HL-60/S4 (cell line): ENCODE data around the gene VOPP1.
"Not testable (repeated sequence)": the region's sequence is repeated elsewhere in the genome, so short reads cannot be mapped to it uniquely, and the experiment has no call there.

Source experiments
- in situ Hi-C: fragments of 300-500 bp; cut with MboI; formaldehyde crosslinking; loops from 2 replicates; pipeline ENCODE4 v1.14.3; 2022; ENCODE audit warnings: low sequenced_read_pairs

The VOPP1 gene, protein sequence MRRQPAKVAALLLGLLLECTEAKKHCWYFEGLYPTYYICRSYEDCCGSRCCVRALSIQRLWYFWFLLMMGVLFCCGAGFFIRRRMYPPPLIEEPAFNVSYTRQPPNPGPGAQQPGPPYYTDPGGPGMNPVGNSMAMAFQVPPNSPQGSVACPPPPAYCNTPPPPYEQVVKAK

DNA sequence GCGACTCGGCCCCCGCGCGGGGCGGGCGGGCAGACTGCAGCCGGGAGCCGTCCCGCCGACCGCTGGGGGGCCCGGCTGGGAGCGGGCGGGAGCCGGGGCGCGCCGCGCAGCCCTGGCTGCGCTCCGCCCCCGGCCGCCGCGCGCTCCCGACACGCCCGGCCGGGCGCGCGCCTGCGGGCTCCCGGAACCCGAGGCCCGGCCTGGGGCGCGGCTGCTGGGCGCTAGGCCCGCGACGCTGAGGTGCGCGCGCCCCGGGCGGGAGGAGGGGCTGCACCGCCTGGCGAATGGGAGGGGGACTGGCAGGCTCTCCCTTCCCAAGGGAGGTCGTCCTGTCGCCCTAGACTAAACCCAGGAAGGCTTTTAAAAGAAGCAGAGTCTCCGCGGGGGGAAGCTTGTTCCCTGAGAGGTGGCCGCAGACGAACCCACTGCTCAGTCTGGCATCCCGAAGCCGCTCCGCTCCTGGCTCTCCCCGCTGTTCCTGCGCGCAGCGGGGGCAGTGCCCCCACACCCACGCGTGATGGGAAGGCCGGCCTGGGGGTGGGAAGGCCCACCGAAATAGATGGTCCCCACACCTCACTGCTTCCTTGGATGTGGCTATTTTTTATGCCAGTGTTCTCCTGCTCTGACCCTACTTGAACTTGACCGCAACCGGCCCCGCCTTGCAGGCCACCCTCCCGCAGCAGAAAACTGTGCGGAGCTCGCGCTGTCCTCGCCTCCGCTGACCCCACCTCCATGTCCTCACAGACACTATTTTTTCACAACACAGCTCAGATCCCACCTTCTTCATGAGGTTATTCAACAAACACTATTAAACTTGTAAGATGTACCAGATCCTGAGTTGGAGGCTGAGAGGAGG, at the start of gene VOPP1:
Gene VOPP1 (minus strand): TSS at position 125 of the 856 bp plus-strand sequence. CDS start 178 bp downstream, outside the sequence.
- in situ Hi-C loops: no loop called here

DNA sequence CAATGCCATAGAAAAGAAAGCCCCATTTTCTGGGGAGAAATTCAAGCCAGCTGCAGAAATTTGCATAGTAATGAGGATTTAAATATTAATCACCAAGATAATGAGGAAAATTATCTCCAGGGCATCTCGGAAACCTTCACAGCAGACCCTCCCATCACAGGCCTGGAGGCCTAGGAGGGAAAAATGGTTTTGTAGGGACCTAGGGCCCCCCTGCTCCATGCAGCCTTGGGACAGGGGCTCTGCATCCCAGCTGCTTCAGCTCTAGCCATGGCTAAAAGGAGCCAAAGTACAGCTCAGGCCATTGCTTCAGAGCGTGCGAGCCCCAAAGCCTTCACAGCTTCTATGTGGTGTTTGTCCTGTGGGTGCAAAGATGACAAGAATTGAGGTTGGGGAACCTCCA, 46.6 kb upstream of the VOPP1 start:
- in situ Hi-C loops: no loop called here

- in situ Hi-C loops: not testable (repeated sequence)
Observed at GRCh38 chr7:55614365-55615064, 42.2 kb upstream of the VOPP1 start.

DNA sequence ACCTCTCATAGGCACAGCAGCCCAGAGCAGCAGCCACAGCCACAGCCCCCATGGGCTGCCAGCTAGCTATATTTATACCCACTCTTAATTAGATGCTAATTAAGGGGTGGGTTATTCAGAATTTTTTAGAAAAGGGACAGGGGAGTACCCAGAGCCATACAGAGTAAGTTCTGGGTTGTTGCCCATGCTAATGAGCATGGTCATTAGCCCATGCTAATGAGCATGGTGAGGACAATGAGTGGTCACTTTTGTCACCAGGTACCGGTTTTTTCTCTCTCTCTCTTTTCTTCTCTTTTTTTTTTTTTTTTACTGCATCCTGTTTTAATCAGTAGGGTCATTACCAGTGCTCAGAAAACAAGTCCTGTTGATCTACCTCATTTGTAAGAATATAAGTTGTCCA, 37.4 kb upstream of the VOPP1 start:
- in situ Hi-C loops: not testable (repeated sequence)

DNA sequence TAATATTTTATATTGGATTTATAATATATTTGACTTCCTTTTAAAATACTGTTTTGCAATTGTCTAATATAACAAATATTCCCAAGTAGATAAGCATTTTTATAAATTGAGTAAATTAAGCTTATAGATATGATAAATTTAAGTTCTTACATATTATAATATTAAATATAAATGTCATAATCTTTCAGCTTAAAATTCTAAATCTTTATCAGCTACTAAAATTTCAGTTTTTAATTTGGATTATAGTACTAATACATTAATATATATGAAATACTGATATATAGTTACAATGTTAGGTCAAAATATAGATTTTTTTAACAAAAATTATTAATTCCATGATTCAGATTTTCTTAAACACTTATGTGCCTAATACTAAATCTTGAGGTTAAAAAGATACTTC, 33.4 kb upstream of the VOPP1 start:
- in situ Hi-C loops: not testable (repeated sequence)

- in situ Hi-C loops: loop anchor here (25.0 kb wide), 1 partner anchor 311 kb away; no protein-coding TSS in a partner anchor
Observed at GRCh38 chr7:55597944-55598499, 25.7 kb upstream of the VOPP1 start.

GRCh38 chr7:55597214-55597739, 25.0 kb upstream of the VOPP1 start:
- in situ Hi-C loops: loop anchor here (25.0 kb wide), 1 partner anchor 310 kb away; no protein-coding TSS in a partner anchor

- in situ Hi-C loops: loop anchor here (25.0 kb wide), 1 partner anchor 308 kb away; no protein-coding TSS in a partner anchor
Observed at GRCh38 chr7:55595511-55595910, 23.2 kb upstream of the VOPP1 start.

DNA sequence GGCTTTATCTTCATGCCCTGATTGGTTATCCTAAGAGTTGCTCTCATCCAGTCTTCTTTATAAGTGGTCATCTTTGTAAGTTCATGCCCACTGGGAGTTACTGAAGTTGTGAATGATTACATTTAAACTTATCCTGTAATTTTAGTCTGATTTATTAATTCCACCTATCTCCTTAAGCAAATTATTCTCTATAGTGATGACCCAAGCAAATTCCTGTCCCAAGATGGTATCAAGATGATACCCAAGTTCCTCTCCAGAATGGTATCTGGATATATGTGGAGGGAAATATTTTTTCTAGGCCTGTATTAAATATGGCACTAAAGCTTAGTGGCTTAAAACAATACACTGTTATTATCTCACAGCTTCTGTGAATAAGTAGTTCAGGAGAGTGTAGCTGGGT, 22.6 kb upstream of the VOPP1 start:
- in situ Hi-C loops: loop anchor here (25.0 kb wide), 1 partner anchor 308 kb away; no protein-coding TSS in a partner anchor

DNA sequence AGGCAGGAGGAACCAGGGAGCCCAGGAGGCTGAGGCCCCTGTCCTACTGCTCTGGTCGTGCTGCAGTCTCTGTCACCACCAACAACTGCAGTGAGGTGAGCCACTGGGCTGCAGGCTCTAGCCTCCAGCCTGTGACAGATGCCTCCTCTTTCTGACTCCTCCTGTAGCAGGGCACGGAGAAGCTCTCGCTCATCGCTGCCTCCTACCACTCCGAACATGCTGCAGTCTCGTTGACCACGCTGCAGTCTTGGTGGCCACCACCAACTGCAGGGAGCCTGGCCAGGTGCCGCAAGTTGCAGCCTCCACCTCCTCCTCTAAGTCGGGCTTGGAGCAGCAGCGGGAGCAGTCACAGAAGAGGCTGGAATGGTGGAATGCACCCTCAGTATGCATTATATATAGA, 22.1 kb upstream of the VOPP1 start:
- in situ Hi-C loops: loop anchor here (25.0 kb wide), 1 partner anchor 307 kb away; no protein-coding TSS in a partner anchor

DNA sequence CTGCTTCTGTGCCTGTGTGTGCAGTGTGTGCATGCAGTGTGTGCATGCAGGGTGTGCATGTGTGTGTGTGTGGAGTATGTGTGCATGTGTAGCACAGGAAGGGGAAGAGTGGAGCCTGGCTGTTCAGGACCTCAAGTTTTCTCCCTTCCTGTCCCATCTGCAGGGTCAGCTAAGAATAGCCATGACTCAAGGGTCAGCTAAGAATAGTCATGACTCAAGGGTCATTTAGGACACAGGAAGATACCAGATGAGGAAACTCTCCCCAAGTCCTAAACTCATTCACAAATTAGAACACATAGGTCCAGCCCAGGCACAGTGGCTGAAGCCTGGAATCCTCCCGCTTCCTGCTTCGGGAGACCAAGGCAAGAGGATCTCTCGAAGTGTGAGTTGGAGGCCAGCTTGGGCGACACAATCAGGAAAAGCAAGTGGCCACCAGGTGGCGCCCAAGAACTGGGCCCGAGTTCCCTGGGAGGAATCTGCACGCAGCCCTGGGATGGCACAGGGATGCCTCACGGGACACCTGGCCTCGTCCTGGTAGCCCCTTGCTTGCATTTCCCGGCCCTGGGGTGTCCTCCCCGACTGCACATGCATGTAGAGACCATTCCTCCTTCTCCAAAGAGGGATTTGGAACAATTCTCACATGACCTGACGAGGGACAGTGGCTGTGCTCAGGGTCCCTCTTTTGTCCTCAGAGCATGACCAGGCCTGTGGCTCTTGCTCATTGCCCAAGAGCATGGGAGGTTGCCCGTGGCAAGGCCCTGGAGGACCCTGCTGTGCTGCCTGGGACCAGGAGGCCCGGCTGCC, 21.4 kb upstream of the VOPP1 start:
- in situ Hi-C loops: loop anchor here (25.0 kb wide), 1 partner anchor 306 kb away; no protein-coding TSS in a partner anchor

DNA sequence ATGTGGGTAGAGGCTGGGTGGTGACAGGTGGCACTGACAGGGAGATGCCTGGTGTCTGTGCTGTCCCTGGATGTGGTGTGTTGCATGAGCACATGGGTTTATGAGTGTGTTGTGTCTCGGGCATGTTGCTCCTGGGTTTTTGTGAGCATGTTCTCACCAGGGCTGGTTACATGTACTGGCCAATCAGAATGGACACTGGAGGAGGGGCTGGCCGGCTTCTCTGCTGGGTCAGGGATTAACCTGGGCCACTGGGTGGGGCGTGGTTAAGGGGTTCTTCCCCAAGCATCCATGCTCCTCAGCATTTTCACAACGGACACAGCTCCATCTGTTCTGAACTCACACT, 20.8 kb upstream of the VOPP1 start:
- in situ Hi-C loops: loop anchor here (25.0 kb wide), 1 partner anchor 306 kb away; no protein-coding TSS in a partner anchor

- in situ Hi-C loops: loop anchor here (25.0 kb wide), 1 partner anchor 305 kb away; no protein-coding TSS in a partner anchor
Observed at GRCh38 chr7:55592492-55592891, 20.2 kb upstream of the VOPP1 start.

DNA sequence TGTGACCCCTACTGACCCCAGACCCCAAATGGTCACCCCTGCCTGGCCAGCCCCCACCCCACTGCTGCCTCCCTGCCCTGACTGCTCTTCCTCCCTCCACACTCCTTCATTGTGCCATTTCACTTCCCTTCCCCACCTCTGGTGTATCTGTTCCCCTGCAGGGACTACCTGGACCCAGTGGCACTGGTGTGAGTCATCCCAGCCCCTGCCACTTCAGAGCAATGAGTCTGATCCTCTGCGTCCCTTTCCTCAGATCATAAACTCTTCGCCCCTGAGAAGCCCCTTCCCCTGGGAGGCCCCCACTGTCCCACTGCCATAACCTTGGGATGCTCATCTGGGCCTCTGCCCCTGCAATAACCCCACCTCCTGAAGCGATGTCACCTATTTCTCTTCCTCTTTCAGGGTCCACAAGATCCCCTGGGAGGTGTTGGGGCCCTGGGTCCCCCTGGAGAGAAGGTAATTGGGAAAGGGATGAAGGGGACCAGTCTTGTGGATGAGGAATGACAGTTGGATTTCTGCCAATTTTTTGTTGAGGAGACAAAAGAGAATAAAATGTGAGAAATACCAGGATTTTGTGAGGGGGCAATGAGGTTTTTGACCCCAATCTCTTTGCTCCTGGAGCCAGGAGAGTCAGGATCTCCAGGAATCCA, 19.1 kb upstream of the VOPP1 start:
- in situ Hi-C loops: loop anchor here (25.0 kb wide), 1 partner anchor 304 kb away; no protein-coding TSS in a partner anchor

DNA sequence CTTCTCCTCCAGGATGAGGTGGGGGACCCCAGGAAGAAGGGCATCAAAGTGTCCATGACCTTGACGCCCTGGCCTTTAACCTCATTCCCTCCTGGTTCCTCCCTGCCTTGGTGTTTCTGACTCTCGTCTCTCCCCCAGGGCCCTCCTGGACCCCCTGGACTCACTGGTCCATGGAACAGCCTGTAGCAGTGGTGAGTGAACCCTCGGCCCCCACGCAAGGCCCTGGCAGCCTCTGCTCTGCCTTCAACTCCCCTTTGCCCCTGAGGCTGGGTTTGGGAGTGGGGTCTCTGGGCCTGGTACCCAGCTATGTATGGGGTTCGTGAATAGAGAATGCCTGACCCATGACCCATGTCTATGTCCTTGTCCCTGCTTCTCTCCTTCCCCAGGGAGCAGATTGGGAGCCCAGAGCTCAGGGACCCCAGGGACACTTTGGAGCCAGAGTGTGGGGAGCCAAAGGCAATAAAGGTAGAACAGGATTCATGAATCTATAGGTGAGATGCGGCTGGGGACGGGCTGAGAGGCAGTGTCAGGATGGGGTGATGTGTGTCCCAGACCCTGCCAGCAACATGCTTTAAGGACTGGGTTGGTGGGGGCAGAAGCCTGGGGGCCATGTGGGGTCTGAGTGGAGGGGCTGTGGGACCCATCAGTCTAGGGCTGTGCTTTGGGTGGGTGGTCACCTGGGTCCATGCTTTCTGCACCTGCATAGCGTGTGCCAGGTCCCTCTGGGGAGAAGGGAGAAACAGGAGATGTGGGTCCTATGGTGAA, 18.4 kb upstream of the VOPP1 start:
- in situ Hi-C loops: loop anchor here (25.0 kb wide), 1 partner anchor 303 kb away; no protein-coding TSS in a partner anchor

- in situ Hi-C loops: loop anchor here (25.0 kb wide), 1 partner anchor 303 kb away; no protein-coding TSS in a partner anchor
Observed at GRCh38 chr7:55589905-55590304, 17.6 kb upstream of the VOPP1 start.

- in situ Hi-C loops: loop anchor here (25.0 kb wide), 1 partner anchor 302 kb away; no protein-coding TSS in a partner anchor
Observed at GRCh38 chr7:55588976-55589604, 16.8 kb upstream of the VOPP1 start.

- in situ Hi-C loops: loop anchor here (25.0 kb wide), 1 partner anchor 301 kb away; no protein-coding TSS in a partner anchor
Observed at GRCh38 chr7:55588379-55588699, 16.0 kb upstream of the VOPP1 start.
